Activated CD4-positive, alpha-beta memory T cell treated with anti-CD3 and anti-CD28 coated beads, Interleukin-2, amount 10 ng/mL, durations not matched to agents 7 days and 5 days (primary cell): ENCODE measurements around the gene LUZP2. TPM values are rescaled to one million over a fixed set of nuclear protein-coding genes. Genes with fewer than 3 reads are reported as not detected.

Source experiments
- CTCF ChIA-PET: fragments of 350-600 bp; sonication (Branson Sonifier 250); formaldehyde crosslinking; loops from one replicate; lab custom pipeline; 2021; ENCODE audit warnings: antibody characterized with exemption, inconsistent platforms; lab: Charles Lee
- POLR2A ChIA-PET: fragments of 350-600 bp; sonication (Branson Sonifier 250); formaldehyde crosslinking; loops from one replicate; lab custom pipeline; 2021; ENCODE audit warnings: antibody characterized with exemption; lab: Charles Lee
- DNase-seq: peaks from one replicate; pipeline ENCODE4 v3.0.0-alpha.2; 2020
- H3K27ac Mint-ChIP-seq: one replicate; pipeline ENCODE4 v1.8.0; 2021; ENCODE audit warnings: mild to moderate bottlenecking, mixed read lengths
- H3K27me3 Mint-ChIP-seq: one replicate; pipeline ENCODE4 v1.8.0; 2021; ENCODE audit warnings: mixed read lengths
- H3K36me3 Mint-ChIP-seq: one replicate; pipeline ENCODE4 v1.8.0; 2021; ENCODE audit warnings: low read depth, mixed read lengths
- H3K4me1 Mint-ChIP-seq: one replicate; pipeline ENCODE4 v1.8.0; 2021; ENCODE audit warnings: mixed read lengths
- H3K4me3 Mint-ChIP-seq: one replicate; pipeline ENCODE4 v1.8.0; 2021; ENCODE audit warnings: mild to moderate bottlenecking, mixed read lengths
- H3K9me3 Mint-ChIP-seq: one replicate; pipeline ENCODE4 v1.8.0; 2021; ENCODE audit warnings: mixed read lengths
- total RNA-seq, 2 experiments: library from RNA; stranded (reverse); gene quantifications; one replicate each; pipeline ENCODE4 v1.2.3, GENCODE V29; 2021

The LUZP2 gene
- total RNA-seq, 2 experiments from 2014 or later: not detected

- POLR2A ChIA-PET: no interaction called here
- DNase-seq: no peak
- Mint-ChIP-seq H3K36me3 (no peaks in the 10 kb centered on the region), H3K9me3 (peaks cover 11% of the 10 kb centered on the region), H3K4me3 (no peak overlapping the region), H3K27me3 (no peaks in the 10 kb centered on the region), H3K4me1 (no peaks in the 10 kb centered on the region), H3K27ac (no peak overlapping the region)
- CTCF ChIA-PET: no interaction called here
Observed at GRCh38 chr11:24667353-24667968, 170.6 kb downstream of the LUZP2 start.

- H3K27me3 Mint-ChIP-seq: no peaks in the 10 kb centered on the region
- no peak overlapping the region for H3K4me3 Mint-ChIP-seq
- H3K36me3 Mint-ChIP-seq: no peaks in the 10 kb centered on the region
- H3K4me1 Mint-ChIP-seq: no peaks in the 10 kb centered on the region
- H3K9me3 Mint-ChIP-seq: peaks cover 7% of the 10 kb centered on the region
- POLR2A ChIA-PET: no interaction called here
- no peak for DNase-seq
- CTCF ChIA-PET: no interaction called here
- H3K27ac Mint-ChIP-seq: no peak overlapping the region
Observed at GRCh38 chr11:24678703-24679348, 182.0 kb downstream of the LUZP2 start.

- H3K9me3 Mint-ChIP-seq: peaks cover 8% of the 10 kb centered on the region
- H3K4me3 Mint-ChIP-seq: no peak overlapping the region
- no peak for DNase-seq
- H3K27ac Mint-ChIP-seq: no peak overlapping the region
- POLR2A ChIA-PET: no interaction called here
- H3K36me3 Mint-ChIP-seq: no peaks in the 10 kb centered on the region
- no peaks in the 10 kb centered on the region for H3K27me3 Mint-ChIP-seq
- CTCF ChIA-PET: no interaction called here
- no peaks in the 10 kb centered on the region for H3K4me1 Mint-ChIP-seq
Observed at GRCh38 chr11:24679821-24680351, 183.0 kb downstream of the LUZP2 start.

- POLR2A ChIA-PET: no interaction called here
- DNase-seq: no peak
- no peaks in the 10 kb centered on the region for H3K36me3 Mint-ChIP-seq
- CTCF ChIA-PET: no interaction called here
- no peak overlapping the region for H3K27ac Mint-ChIP-seq
- no peaks in the 10 kb centered on the region for H3K27me3 Mint-ChIP-seq
- H3K4me1 Mint-ChIP-seq: no peaks in the 10 kb centered on the region
- H3K9me3 Mint-ChIP-seq: peaks cover 6% of the 10 kb centered on the region
- no peak overlapping the region for H3K4me3 Mint-ChIP-seq
Observed at GRCh38 chr11:24683583-24683982, 186.7 kb downstream of the LUZP2 start.

GRCh38 chr11:24685821-24686220, 189.0 kb downstream of the LUZP2 start:
- Mint-ChIP-seq H3K27ac (no peak overlapping the region), H3K27me3 (no peaks in the 10 kb centered on the region), H3K4me1 (no peaks in the 10 kb centered on the region), H3K4me3 (no peak overlapping the region), H3K9me3 (peaks cover 6% of the 10 kb centered on the region), H3K36me3 (no peaks in the 10 kb centered on the region)
- ChIA-PET POLR2A (no interaction called here), CTCF (no interaction called here)
- no peak for DNase-seq

GRCh38 chr11:24687531-24688147, 190.8 kb downstream of the LUZP2 start:
- H3K4me1 Mint-ChIP-seq: no peaks in the 10 kb centered on the region
- H3K27me3 Mint-ChIP-seq: no peaks in the 10 kb centered on the region
- H3K27ac Mint-ChIP-seq: no peak overlapping the region
- ChIA-PET CTCF (no interaction called here), POLR2A (no interaction called here)
- DNase-seq: no peak
- H3K36me3 Mint-ChIP-seq: no peaks in the 10 kb centered on the region
- peaks cover 8% of the 10 kb centered on the region for H3K9me3 Mint-ChIP-seq
- H3K4me3 Mint-ChIP-seq: no peak overlapping the region

- DNase-seq: no peak
- Mint-ChIP-seq H3K9me3 (peaks cover 4% of the 10 kb centered on the region), H3K27ac (no peak overlapping the region), H3K27me3 (no peaks in the 10 kb centered on the region), H3K4me3 (no peak overlapping the region), H3K36me3 (no peaks in the 10 kb centered on the region), H3K4me1 (no peaks in the 10 kb centered on the region)
- POLR2A ChIA-PET: no interaction called here
- CTCF ChIA-PET: no interaction called here
Observed at GRCh38 chr11:24688981-24689380, 192.1 kb downstream of the LUZP2 start.

- POLR2A ChIA-PET: no interaction called here
Observed at GRCh38 chr11:24697522-24698111, 200.8 kb downstream of the LUZP2 start.

GRCh38 chr11:24704716-24705115, 207.9 kb downstream of the LUZP2 start:
- no peak overlapping the region for H3K4me3 Mint-ChIP-seq
- H3K27me3 Mint-ChIP-seq: no peaks in the 10 kb centered on the region
- ChIA-PET POLR2A (no interaction called here), CTCF (no interaction called here)
- no peak overlapping the region for H3K27ac Mint-ChIP-seq
- H3K36me3 Mint-ChIP-seq: no peaks in the 10 kb centered on the region
- no peak for DNase-seq
- H3K4me1 Mint-ChIP-seq: no peaks in the 10 kb centered on the region
- peaks cover 18% of the 10 kb centered on the region for H3K9me3 Mint-ChIP-seq

More at GRCh38 chr11:24697522-24698111, 200.8 kb downstream of the LUZP2 start:
- Mint-ChIP-seq H3K36me3 (no peaks in the 10 kb centered on the region), H3K4me3 (no peak overlapping the region), H3K4me1 (no peaks in the 10 kb centered on the region), H3K27ac (no peak overlapping the region), H3K27me3 (no peaks in the 10 kb centered on the region), H3K9me3 (peaks cover 6% of the 10 kb centered on the region)
- CTCF ChIA-PET: no interaction called here
- no peak for DNase-seq

- DNase-seq: no peak
- Mint-ChIP-seq H3K4me1 (no peaks in the 10 kb centered on the region), H3K4me3 (no peak overlapping the region), H3K27ac (no peak overlapping the region), H3K36me3 (no peaks in the 10 kb centered on the region), H3K27me3 (no peaks in the 10 kb centered on the region), H3K9me3 (peaks cover 20% of the 10 kb centered on the region)
- POLR2A ChIA-PET: no interaction called here
- CTCF ChIA-PET: no interaction called here
Observed at GRCh38 chr11:24705474-24705873, 208.6 kb downstream of the LUZP2 start.

- Mint-ChIP-seq H3K9me3 (peaks cover 23% of the 10 kb centered on the region), H3K27me3 (no peaks in the 10 kb centered on the region), H3K4me3 (no peak overlapping the region), H3K4me1 (no peaks in the 10 kb centered on the region), H3K36me3 (no peaks in the 10 kb centered on the region), H3K27ac (no peak overlapping the region)
- CTCF ChIA-PET: no interaction called here
- POLR2A ChIA-PET: no interaction called here
- DNase-seq: no peak
Observed at GRCh38 chr11:24708616-24709015, 211.8 kb downstream of the LUZP2 start.

- H3K9me3 Mint-ChIP-seq: peaks cover 22% of the 10 kb centered on the region
- ChIA-PET CTCF (no interaction called here), POLR2A (no interaction called here)
- H3K4me3 Mint-ChIP-seq: no peak overlapping the region
- H3K4me1 Mint-ChIP-seq: no peaks in the 10 kb centered on the region
- no peaks in the 10 kb centered on the region for H3K36me3 Mint-ChIP-seq
- no peak overlapping the region for H3K27ac Mint-ChIP-seq
- DNase-seq: no peak
- no peaks in the 10 kb centered on the region for H3K27me3 Mint-ChIP-seq
Observed at GRCh38 chr11:24709928-24710565, 213.2 kb downstream of the LUZP2 start.

GRCh38 chr11:24714601-24715000, 217.7 kb downstream of the LUZP2 start:
- H3K4me3 Mint-ChIP-seq: no peak overlapping the region

More at GRCh38 chr11:24714601-24715000, 217.7 kb downstream of the LUZP2 start:
- Mint-ChIP-seq H3K27me3 (no peaks in the 10 kb centered on the region), H3K27ac (no peak overlapping the region), H3K36me3 (no peaks in the 10 kb centered on the region), H3K9me3 (peaks cover 20% of the 10 kb centered on the region), H3K4me1 (no peaks in the 10 kb centered on the region)
- no peak for DNase-seq
- CTCF ChIA-PET: no interaction called here
- POLR2A ChIA-PET: no interaction called here
